GM21367 (cell line): ENCODE data around the gene CLEC3A.
"Not testable (repeated sequence)": the region's sequence is repeated elsewhere in the genome, so short reads cannot be mapped to it uniquely, and the experiment has no call there.

Experiments used
- ATAC-seq: cut with Tn5 transposase; IDR thresholded peaks from one replicate; pipeline ENCODE4 v1.9.1; 2021; ENCODE audit not compliant: unreplicated experiment

The CLEC3A gene, protein sequence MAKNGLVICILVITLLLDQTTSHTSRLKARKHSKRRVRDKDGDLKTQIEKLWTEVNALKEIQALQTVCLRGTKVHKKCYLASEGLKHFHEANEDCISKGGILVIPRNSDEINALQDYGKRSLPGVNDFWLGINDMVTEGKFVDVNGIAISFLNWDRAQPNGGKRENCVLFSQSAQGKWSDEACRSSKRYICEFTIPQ

DNA sequence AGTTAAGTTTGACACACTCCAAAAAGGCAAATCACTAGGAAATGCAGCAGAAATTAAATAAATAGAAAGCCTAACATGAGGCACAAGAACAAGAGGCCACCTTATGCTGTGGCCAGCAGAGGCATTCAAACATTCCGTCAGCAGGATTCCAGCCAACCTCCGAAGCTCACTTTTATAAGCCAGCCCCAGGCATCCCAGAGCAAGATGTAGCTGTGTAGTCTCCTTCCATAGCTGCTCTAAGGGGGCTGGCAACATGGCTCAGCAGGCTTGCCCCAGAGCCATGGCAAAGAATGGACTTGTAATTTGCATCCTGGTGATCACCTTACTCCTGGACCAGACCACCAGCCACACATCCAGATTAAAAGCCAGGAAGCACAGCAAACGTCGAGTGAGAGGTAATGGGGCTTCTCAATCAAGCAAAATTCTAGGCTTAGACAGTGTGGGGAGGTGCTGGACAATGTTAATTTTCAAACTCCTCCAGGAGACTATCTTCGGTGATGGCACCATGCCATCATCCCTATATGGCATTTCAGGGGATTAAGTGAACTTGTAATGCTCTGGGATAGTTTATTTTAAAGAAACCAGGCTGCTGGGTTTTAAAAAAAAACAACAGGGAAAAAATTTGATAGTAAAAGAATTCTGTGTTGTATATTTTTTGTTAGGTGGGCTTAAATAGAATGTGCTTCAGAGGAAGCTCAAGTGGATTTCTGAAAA is at the start of gene CLEC3A:
Gene CLEC3A (plus strand): TSS at position 202 of the 714 bp plus-strand sequence. CDS start 79 bp downstream, at position 281.
- ATAC-seq, result no peak

DNA sequence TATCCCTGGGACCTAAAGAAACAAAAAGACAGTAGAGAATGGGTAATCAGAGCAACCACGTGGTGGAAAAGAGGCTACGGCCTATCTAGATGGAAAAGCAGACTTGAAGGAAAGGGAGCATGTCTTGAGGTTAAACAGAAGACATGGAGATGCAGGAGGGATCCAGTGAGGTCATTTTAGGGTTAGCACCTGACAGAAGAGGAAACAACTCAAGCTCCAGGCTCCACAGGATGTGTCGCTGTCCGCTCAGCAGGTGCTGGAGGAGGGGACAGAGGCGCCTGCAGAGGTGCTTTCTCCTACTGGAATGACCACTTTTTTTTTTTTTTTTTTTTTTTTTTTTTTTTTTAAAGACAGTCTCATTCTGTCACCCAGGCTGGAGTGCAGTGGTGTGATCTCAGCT is 47.5 kb upstream of the CLEC3A start:
- ATAC-seq, result no peak

DNA sequence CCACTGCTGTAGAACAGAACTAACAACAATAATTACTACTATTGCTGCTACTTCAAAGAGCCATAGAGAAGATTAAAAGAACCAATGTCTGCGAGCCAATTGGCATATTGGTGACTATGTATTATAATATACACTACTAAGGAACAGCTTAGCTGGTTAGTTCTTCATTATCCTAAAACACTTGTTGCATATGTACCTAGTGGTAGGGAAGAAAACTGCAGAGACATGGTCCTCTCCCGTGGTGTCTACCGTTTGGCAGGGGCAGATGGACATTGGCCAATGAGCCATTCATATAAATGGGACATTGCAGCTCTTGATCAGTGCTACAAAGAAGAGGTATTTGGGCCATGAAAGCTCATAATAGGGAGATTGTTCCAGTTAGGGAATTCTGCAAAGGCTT is 46.4 kb upstream of the CLEC3A start:
- no peak for ATAC-seq

DNA sequence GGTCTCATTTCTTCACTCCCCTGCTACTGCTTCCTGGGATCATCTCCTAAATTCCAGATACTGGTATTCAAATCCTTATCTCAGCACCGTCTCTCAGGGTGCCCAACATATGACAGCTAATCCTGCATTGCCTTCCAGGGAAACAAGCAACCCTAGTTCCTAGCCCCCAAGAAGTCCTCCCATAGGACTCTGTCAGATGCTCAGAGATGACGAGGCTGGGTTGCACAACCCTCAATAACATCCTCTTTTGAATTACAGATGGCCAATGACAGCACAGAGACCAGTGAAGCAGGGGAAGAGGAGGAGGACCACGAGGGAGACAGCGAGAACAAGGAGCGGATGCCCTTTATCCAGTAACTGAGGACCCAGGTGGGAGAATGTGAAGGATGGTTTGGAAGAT is 45.0 kb upstream of the CLEC3A start:
- no peak for ATAC-seq

DNA sequence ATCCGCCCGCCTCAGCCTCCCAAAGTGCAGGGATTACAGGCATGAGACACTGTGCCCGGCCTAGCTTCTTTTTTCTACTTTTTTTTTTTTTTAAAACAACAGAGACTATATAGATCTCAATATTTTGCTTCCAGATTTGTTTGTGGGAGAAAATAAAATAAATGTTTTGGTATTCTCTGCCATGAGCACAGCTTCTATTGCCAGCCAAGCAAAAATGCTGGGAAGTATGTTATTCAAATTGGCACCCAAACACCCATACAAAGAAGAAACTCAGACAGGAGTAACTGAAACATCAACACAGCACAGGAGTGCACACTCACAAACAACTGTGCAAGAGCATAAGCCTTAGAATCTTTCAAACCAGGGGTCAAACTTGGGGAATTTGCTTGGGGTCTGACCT is 37.2 kb upstream of the CLEC3A start:
- no peak for ATAC-seq

DNA sequence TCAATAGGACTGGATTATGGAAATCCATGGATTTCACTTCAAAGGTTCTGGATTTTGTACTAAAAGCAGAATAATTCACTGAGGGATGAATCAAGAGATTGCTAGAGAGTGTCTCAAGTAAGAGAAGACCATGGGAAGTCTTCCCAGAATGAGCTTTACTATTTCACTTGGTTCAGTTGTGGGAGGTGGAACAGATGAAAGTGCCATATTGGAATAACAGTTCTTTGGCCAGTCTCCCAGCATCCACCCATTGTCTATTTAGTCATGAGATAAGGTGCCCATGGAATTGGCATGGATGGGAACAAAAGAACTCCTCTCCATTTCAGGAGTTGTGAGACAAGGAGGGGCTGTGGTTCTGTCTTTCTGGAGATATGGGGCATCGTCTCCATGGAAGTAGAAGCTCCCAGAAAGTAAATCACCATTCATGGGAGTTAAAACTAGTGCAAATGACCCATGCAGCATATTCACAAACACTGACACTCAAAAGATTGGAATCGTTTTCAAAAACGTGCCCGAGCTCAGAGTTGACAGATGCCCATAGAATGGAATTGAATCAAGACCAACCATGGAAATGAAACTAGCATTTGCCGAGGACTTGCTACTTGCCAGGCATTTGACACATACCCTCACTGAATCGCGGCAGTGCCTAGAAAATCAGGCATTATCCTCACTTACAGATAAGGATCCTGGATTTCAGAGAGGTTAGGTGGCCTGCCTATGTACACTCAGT is 36.2 kb upstream of the CLEC3A start:
- no peak for ATAC-seq

DNA sequence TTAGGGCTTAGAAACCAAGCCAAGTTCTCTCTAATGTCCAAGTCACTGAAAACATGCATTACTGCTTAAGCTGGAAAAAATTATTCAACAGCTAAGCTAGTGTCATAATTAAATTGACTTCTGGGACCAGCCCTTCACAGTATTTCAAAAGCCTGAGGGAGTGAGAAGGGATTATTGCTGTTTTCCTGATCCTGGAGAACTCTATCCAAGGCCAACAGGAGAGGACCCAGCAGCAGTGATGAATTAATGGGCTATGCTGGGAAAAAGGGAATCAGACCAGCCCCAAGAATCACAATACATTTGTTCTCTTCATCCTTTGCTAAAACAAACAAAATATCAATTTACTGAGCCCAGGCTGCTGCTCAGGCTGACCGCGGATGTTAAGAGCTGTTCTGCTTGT is 34.5 kb upstream of the CLEC3A start:
- ATAC-seq, result no peak

DNA sequence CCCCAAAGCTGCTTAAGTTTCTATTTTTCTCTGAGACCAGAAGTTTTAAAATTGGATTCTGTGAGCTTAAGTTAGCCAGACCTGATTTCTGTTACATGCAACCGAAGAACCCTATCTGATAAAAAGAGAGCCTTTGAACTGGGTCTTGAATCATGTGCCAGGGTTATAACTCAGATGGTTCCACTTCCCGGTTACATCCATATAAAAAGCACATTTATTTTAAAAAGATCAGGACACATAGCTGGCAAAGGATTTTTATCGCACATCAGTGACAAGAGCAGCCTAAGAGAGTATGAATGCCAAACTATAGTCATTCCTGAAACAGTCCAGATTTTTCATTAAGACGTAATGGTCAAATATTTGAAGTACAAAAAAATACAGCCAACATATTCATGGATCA is 32.5 kb upstream of the CLEC3A start:
- no peak for ATAC-seq

DNA sequence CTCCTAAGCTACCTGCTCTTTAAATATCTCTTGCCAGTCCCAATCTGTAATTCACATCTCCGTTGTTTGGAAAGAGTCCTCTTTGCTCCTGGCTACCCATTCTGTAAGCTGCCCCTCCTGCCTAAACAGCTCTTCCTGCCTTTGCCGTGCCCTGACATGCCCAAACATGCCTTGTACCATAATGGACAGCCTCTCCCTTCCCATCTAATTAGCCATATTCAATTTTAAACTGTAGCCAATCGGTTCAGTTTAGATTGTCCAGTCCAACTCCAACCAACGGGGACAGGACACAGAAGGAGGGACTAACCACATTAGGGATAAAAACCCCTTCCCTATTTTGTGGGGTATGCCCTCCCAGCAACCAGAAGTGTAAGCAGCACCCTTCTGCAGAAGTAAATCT is 30.6 kb upstream of the CLEC3A start:
- ATAC-seq, result no peak

DNA sequence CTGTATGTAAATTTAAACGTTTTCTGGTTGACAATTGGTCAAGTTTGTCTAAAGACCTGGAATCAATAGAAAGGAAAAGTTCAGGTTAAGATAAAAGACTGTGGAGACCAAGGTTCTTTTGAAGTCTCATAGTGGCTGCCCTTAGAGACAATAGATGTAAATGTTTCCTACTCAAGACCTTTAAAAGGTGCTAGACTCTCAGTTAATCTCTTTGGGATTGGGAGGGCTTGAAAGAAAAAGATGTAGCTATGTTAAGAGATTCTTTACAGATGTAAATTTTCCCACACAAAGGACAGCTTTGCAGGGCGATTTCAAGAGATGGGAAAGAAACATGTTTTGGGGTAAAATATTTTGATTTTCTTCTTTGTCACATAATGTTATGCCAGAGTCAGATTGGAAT is 30.0 kb upstream of the CLEC3A start:
- ATAC-seq, result not testable (repeated sequence)

DNA sequence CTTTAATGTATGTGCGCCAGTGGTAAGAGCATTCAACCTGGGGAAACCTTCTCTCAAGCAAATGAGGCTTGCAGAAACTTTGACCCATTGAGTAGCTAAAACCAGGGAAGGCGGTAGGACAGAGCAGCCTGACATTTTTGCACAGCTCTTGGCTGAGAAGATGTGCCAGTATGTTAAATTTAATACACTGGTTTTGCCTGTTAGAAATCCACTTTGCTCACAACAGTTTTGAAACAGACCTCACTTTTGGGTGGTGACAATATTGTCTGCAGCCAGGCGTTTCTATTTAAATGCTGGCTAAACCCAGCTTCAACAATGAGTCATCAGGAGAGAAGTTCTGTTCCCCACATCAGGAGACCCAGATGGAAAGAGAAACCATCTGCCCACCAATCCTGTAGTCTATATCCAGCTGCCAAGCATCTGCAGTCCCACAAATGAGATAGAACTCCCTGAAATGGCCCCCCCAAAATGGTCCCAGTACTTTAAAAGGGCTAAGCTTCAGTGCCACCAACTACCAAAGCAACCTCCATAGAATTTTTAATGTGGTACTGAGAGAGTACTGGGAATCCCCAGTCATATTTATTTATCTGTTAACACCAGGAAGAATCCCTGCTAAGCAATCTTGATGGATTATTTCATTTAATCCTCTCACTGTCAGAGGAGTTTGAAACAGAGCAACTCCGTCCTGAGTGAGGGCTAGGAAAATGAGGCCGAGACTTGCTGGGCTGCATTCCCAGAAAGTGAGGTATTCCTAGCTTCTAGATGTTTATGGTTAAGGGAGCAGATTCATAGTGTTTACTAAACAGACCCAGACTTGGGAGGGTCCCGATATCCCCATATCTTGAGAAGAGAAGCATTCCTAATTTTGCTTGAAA is 29.0 kb upstream of the CLEC3A start:
- no peak for ATAC-seq

DNA sequence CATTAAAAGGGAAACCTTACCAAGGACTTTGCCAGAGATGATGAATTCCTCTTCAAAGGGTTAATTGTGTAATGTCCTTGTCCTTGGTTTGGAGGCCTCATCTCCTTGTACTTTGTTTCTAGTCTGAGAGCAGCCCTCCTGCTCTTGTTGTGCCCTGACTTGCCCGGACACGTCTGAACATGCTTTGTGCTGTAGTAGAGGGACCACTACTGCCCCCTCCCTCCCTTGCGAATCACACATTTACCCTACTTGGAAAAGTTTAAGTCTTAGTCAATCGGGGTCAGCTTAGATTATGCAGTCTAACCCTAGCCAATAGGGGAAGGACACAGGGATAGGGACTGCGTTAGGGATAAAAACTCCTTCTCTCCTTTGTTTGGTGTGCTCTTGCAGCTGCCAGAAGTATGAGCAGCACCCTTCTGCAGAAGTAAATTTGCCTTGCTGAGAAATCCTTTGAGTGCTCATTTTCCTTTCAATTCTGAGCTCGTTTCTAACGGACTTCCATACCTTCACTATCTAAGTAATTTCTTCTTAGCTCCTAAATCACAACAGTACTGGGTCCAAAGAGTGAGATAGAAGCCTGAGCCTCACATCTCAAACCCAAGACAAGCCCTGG is 26.4 kb upstream of the CLEC3A start:
- no peak for ATAC-seq

DNA sequence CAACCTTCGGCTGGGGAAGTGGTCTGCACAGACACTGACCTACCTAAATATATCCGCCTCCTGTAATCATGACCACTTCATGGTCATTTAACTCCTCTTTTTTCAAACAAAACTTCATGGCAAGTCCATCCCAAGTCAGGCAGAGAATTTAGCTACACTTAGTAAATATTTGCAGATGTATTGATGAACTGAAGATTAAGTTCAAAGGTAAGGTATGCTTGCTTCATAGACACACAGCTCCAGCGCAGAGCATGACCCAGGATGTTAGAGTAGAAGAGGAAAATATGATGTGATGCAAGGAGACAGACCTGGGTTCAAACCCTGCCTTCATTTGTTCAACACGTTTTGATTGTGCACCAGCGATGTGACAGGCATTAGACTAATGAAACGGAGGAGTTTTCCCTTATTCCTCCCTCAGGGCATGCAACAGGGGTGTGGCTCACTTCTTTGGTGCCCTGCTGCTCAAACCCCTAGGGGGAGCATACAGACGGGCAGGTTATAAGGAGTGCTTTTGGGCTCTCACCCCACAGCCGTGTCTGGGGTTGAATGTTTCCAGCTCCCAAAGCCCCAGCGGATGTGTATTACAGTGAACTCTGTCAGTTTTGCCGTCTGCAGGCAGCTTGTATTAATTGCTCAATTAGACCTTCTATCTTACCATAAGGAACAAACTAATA is 23.9 kb upstream of the CLEC3A start:
- ATAC-seq, result no peak

DNA sequence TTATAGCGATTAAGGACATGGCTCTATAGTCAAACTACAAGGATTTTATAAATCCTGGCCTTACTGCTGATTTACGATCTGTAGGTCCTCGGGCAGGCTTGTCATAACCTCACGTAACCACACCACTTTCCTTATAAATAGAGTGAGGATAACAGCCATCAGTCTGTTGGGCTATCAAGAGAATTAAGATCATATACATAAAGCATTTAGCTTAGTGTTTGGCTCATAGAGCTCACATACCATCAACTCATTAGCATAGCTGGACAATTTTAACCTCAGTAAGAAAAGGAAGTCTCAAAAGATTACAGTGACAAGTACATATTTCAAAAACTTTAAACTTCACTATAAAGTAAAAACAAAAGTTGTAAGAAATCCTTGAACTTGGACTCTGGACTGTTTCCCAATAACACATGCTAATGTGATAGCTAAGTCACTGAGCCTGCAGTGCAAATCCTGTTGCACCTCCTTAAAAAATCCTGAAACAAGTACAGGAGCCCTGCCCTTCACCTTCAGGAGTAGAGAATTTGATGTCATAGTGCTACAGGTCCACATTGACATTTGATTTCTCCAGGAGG is 20.8 kb upstream of the CLEC3A start:
- ATAC-seq, result no peak

DNA sequence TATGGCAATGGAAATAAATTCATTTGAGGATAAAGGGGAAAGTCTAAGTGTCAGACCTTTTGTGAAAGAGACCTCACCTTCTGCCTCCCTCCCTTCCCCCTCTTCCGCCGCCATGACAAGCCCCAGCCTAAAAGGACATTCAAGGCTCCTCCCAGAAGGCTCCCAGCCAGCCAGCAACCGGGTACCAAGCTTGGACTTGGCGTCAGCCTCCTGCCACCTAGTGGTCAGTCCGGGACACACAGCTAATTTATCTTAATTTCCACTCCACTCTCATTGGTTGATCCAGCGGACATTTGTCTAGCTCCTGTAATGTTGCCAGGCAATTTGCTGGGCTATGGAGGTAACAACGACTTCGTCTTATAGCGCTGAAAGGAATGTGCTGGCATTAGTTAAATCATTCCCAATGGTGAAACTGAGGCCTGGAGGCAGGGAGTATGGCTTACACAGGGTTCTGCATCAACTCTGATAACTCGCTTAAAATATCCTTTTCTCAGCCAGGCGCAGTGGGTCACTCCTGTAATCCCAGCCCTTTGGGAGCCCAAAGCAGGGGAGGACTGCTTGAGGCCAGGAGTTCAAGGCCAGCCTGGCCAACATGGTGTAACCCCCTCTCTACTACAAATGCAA is 19.3 kb upstream of the CLEC3A start:
- peak; percentile 100 for ATAC-seq

DNA sequence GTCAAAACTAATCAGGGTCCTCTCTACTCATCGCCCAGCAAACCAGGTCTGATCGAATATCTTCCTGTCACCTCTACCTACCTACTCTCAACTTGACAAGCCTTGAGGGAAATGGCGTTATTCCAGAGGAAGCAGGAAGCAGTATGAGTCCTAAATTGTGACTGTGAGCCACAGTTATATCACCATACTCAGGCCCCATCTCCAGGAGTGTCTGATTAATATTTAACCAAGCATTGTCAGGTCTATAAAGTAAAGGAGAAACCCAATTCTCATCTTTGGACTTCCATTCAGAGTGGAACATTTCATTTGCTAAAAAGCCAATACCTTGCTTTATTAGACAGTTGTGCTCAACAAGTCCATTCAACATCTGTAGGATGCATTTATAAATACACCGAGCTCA is 17.8 kb upstream of the CLEC3A start:
- no peak for ATAC-seq

DNA sequence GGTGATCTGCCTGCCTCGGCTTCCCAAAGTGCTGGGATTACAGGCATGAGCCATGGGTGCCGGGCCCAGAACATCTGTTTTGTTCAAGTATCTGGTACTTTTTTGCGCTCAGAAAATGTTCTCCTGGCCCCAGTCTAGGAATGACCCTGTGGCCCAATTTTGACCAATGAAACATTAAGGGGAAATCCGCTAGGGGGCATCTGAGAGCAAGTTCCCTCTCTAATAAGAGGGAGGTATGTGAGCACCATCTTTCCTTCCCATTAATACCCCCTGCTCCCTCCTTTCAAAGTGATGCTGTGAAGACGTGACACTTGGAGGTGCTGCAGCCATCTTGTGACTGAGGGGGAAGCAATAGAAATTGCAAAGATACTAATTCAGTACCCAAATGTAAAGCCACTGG is 16.5 kb upstream of the CLEC3A start:
- no peak for ATAC-seq

DNA sequence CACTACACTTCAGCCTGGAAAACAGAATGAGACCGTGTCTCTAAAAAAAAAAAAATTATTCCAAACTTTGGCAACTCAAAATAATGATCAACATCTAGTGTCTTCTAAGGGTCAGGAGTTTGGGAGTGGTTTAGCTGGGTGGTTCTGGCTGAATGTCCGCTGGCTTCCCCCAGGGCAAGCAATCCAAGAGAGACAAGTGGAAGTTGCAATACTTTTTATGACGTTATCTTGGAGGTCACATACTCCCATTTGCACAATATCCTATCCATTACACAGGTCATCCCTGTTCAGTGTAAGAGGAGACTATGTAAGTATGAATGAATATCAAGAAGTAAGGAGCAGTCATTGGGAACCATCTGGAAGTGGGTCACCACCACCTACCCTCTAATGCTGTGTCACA is 15.2 kb upstream of the CLEC3A start:
- no peak for ATAC-seq

DNA sequence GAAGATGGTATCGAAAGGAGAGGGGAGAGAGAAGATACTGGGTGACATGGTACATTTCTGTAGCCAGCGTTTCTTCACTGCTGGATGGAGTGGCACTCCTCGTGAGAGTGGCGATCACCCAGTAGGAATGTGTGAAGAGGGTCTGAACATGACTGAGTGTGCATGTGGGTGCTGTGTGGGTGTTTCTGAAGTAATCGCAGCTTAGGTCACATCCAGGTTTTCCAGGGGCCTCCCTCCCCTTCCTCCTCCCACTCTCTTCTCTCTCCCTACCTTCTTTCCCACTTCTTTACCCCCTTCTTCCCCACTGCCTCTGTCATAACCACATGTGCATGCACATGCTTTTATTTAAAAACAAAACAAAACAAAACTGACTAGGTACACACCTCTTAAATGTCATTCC is 1.8 kb downstream of the CLEC3A start:
- no peak for ATAC-seq

DNA sequence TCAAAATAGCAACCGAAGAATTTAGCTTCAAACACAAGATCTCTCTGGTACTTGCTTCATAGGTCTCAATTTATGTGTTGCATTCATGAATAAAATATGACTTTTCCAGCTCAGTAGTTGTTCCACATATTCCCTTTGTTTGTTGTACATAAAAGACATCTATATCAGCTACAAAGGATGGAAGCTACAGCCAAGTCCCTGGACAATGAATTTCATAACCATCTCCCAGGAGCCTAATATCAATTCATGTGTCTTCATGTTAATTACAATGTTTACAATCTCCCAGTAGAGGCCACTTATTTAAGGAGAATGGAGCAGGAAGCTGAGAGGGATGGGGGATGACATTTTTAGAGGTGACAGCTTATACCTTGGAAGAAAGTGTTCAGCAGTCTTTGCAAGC is 3.3 kb downstream of the CLEC3A start:
- no peak for ATAC-seq
